GM12878 (cell line): ENCODE data around the gene UPP2. TPM values are rescaled to one million over a fixed set of nuclear protein-coding genes. Genes with fewer than 3 reads are reported as not detected.

Experiments used
- ATAC-seq: fragments of 200-7000 bp; cut with Tn5 transposase; 3 replicates; pipeline ENCODE4 v1.9.1; 2020; ENCODE audit warnings: mild to moderate bottlenecking, moderate library complexity
- BruUV-seq: library from RNA; stranded (reverse); fragments of 400-500 nt; replicated peaks from 2 replicates; lab custom pipeline; 2021; lab: Mats Ljungman, UMichigan
- CTCF ChIA-PET: fragments of 300-600 bp; sonication (Branson Sonifier 250); formaldehyde crosslinking; extraction: SDS; loops from one replicate; lab custom pipeline; 2021; ENCODE audit warnings: inconsistent platforms; lab: Yijun Ruan, JAX
- POLR2A ChIA-PET: fragments of 350-600 bp; formaldehyde crosslinking; extraction: SDS; loops from one replicate; lab custom pipeline; 2021; ENCODE audit warnings: inconsistent platforms; lab: Charles Lee
- RAD21 ChIA-PET: fragments of 300-600 bp; sonication (Branson Sonifier 250); formaldehyde crosslinking; loops from one replicate; lab custom pipeline; 2023; ENCODE audit warnings: antibody characterized with exemption; ENCODE audit not compliant: unreplicated experiment; lab: Charles Lee
- SMC1A ChIA-PET: fragments of 300-600 bp; sonication (Branson Sonifier 250); formaldehyde crosslinking; loops from one replicate; lab custom pipeline; 2023; ENCODE audit not compliant: unreplicated experiment, uncharacterized antibody; lab: Charles Lee
- DNase-seq: peaks from one replicate; pipeline ENCODE4 v3.0.0-alpha.2; 2011; ENCODE audit warnings: low read depth, low spot score
- FAIRE-seq: peaks from 3 replicates; lab custom pipeline; 2011; peaks lifted over from hg19 to GRCh38; lab: Jason Lieb, UNC
- H2AFZ ChIP-seq: 2 replicates; pipeline ENCODE4 v1.6.0; 2011; ENCODE audit warnings: low read depth, low read length, control low read depth; ENCODE audit not compliant: control insufficient read depth
- H3K27ac ChIP-seq: 2 replicates; pipeline ENCODE4 v1.5.1; 2011; ENCODE audit warnings: control low read depth; ENCODE audit not compliant: control insufficient read depth, insufficient read depth
- H3K27me3 ChIP-seq, 2 experiments: replicated peaks in 1 of 2; 2 replicates each; pipeline versions ENCODE4 v1.6.0 to v1.6.1; 2011; ENCODE audit warnings: low read length in 1 of 2; ENCODE audit not compliant: control insufficient read depth in 2 of 2, insufficient read depth in 2 of 2
- H3K36me3 ChIP-seq, 2 experiments: 2 replicates each; pipeline ENCODE4 v1.5.1; 2011; ENCODE audit warnings: low read length in 1 of 2; ENCODE audit not compliant: control insufficient read depth in 2 of 2, insufficient read depth in 2 of 2
- H3K4me1 ChIP-seq: 2 replicates; pipeline ENCODE4 v1.6.1; 2011; ENCODE audit warnings: mild to moderate bottlenecking, low read length, moderate library complexity, mixed read lengths; ENCODE audit not compliant: control insufficient read depth, insufficient read depth
- H3K4me2 ChIP-seq: 2 replicates; pipeline ENCODE4 v1.6.0; 2011; ENCODE audit warnings: control low read depth; ENCODE audit not compliant: control insufficient read depth, insufficient read depth
- H3K4me3 ChIP-seq: fragments of 200-600 bp; sonication (generic); 2 replicates; pipeline ENCODE4 v1.5.1; 2016
- H3K79me2 ChIP-seq: 2 replicates; pipeline ENCODE4 v1.6.0; 2011; ENCODE audit warnings: low read length; ENCODE audit not compliant: control insufficient read depth, insufficient read depth
- H3K9ac ChIP-seq: 2 replicates; pipeline ENCODE4 v1.8.0; 2011; ENCODE audit warnings: low read length, control low read depth, mixed read lengths; ENCODE audit not compliant: control insufficient read depth, insufficient read depth
- H3K9me3 ChIP-seq: replicated peaks from 3 replicates; pipeline ENCODE4 v1.5.1; 2011; ENCODE audit warnings: mild to moderate bottlenecking, low read length; ENCODE audit not compliant: control insufficient read depth, insufficient read depth
- H4K20me1 ChIP-seq: 2 replicates; pipeline ENCODE4 v1.6.0; 2011; ENCODE audit not compliant: control insufficient read depth, insufficient read depth
- ATF7 ChIP-seq: fragments of 450-650 bp; IDR thresholded peaks from 2 replicates; pipeline ENCODE4 v1.6.1; 2016; ENCODE audit warnings: low read depth, mild to moderate bottlenecking
- FOXK2 ChIP-seq: fragments of 450-650 bp; IDR thresholded peaks from 2 replicates; pipeline ENCODE4 v1.6.1; 2017; ENCODE audit warnings: mild to moderate bottlenecking, moderate library complexity
- JUNB ChIP-seq: IDR thresholded peaks from 2 replicates; pipeline ENCODE4 v1.6.1; 2016; ENCODE audit warnings: antibody characterized with exemption, mild to moderate bottlenecking
- LARP7 ChIP-seq: fragments of 450-650 bp; IDR thresholded peaks from 2 replicates; pipeline ENCODE4 v1.6.1; 2017; ENCODE audit warnings: mild to moderate bottlenecking
- MEF2B ChIP-seq: fragments of 450-650 bp; IDR thresholded peaks from 2 replicates; pipeline ENCODE4 v1.6.1; 2018; ENCODE audit warnings: mild to moderate bottlenecking, moderate library complexity; ENCODE audit not compliant: partially characterized antibody, poor library complexity, severe bottlenecking
- MLLT1 ChIP-seq: fragments of 450-650 bp; IDR thresholded peaks from 2 replicates; pipeline ENCODE4 v1.6.1; 2016; ENCODE audit warnings: mild to moderate bottlenecking
- NBN ChIP-seq: fragments of 450-650 bp; IDR thresholded peaks from 2 replicates; pipeline ENCODE4 v1.6.1; 2016
- RBBP5 ChIP-seq: fragments of 200-600 bp; sonication (generic); conservative IDR thresholded peaks from 2 replicates; pipeline ENCODE4 v1.6.1; 2016
- SIN3A ChIP-seq: IDR thresholded peaks from 2 replicates; pipeline ENCODE4 v1.6.1; 2012; ENCODE audit warnings: low read depth, low read length, improper control_type of control experiment
- SIX5 ChIP-seq: IDR thresholded peaks from 2 replicates; pipeline ENCODE4 v1.6.1; 2011; ENCODE audit warnings: mild to moderate bottlenecking, low read depth, low read length, moderate library complexity; ENCODE audit not compliant: severe bottlenecking
- SKIL ChIP-seq: fragments of 450-650 bp; IDR thresholded peaks from 2 replicates; pipeline ENCODE4 v1.6.1; 2017; ENCODE audit warnings: mild to moderate bottlenecking, low read depth, inconsistent platforms; ENCODE audit not compliant: poor library complexity, severe bottlenecking
- STAT3 ChIP-seq: IDR thresholded peaks from 2 replicates; pipeline ENCODE4 v1.6.1; 2011; ENCODE audit warnings: low read depth, low read length, improper control_type of control experiment
- TAF1 ChIP-seq: IDR thresholded peaks from 2 replicates; pipeline ENCODE4 v1.6.1; 2011; ENCODE audit warnings: mild to moderate bottlenecking, low read depth, low read length, borderline replicate concordance
- USF1 ChIP-seq: IDR thresholded peaks from 2 replicates; pipeline ENCODE4 v1.6.1; 2011; ENCODE audit warnings: borderline replicate concordance, low read depth, mild to moderate bottlenecking, moderate library complexity, mixed read lengths, low read length; ENCODE audit not compliant: insufficient read depth; ENCODE audit errors: extremely low read length
- YY1 ChIP-seq: IDR thresholded peaks from 2 replicates; pipeline ENCODE4 v1.6.1; 2011; ENCODE audit warnings: low read depth, mild to moderate bottlenecking, low read length
- ZNF384 ChIP-seq: IDR thresholded peaks from 2 replicates; pipeline ENCODE4 v1.6.1; 2012; ENCODE audit warnings: low read depth, mild to moderate bottlenecking, low read length, improper control_type of control experiment, borderline replicate concordance
- ZNF622 ChIP-seq: fragments of 450-650 bp; IDR thresholded peaks from 2 replicates; pipeline ENCODE4 v1.6.1; 2017; ENCODE audit warnings: mild to moderate bottlenecking, inconsistent platforms
- WGBS: methylation state at CpG from one replicate; pipeline ENCODE4 v1.1.6; 2016; ENCODE audit warnings: low lambda C conversion rate; ENCODE audit not compliant: insufficient replicate concordance, insufficient coverage; ENCODE audit errors: missing lambda C conversion rate; 5-methylcytosine and 5-hydroxymethylcytosine counted together
- in situ Hi-C: fragments of 300-500 bp; cut with MboI; formaldehyde crosslinking; loops from 9 replicates; pipeline ENCODE4 v1.14.3; 2018; ENCODE audit warnings: mixed read lengths
- intact Hi-C: fragments of 100-400 bp; cut with micrococcal nuclease; formaldehyde crosslinking; loops from one replicate; pipeline ENCODE4 v1.14.2; 2022; ENCODE audit not compliant: unreplicated experiment
- polyA plus RNA-seq, 11 experiments: library from polyadenylated mRNA; depleted of rRNA in 4 of 11; unstranded in 6 of 11; stranded (reverse) in 5 of 11; fragments of >200 nt; fragmentation: Nextera tagmentation in 4 of 11; fragmentation: Illumina TruSeq in 1 of 11; extraction: Ambion mirVana in 4 of 11; extraction: Trizol in 1 of 11; gene quantifications; 1 replicate in 1 of 11; 2 replicates in 10 of 11; pipeline versions ENCODE4 v1.2.1 to v1.2.3, GENCODE V29; 2011 to 2016; ENCODE audit warnings: inconsistent platforms in 2 of 11, missing spikeins in 2 of 11, low read depth in 1 of 11
- total RNA-seq, 4 experiments: library from RNA; depleted of rRNA in 3 of 4; stranded (reverse); fragments of >200 nt in 3 of 4; fragmentation: Illumina TruSeq in 1 of 4; extraction: Trizol in 1 of 4; gene quantifications; 2 replicates each; pipeline versions ENCODE4 v1.2.1 to v1.2.3, GENCODE V29; 2013 to 2021
- TF ChIP-seq, protein P1 (sequence below): fragments of 150-350 bp; IDR thresholded peaks from 2 replicates; pipeline ENCODE4 v1.6.1; 2016; ENCODE audit warnings: low read depth, low read length

UPP2 gene
- total and polyA plus RNA-seq, 10 of the 15 experiments (the other 5 are each of a cell fraction or from before 2014, with no cell fraction given): not detected

DNA sequence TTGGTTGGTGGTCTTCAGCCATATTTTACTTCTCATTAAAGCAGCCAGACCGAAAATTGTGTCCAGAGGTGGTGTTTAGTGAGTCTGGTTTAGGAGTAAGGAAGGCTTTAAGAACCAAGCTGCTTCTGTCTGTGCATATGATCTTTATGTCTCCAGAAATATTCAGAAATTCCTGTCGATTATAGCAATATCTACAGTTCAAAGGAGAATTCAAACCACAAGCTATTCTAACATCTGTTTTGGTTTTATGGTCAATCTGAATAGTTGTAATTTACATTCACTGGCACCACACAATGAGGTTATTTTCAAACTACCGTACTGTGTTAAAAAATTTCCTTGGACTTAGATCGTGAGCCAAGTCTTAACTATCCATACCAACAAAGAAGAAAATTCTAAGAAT lies 11.3 kb downstream of the UPP2 start:
- no peak overlapping the region for H3K27ac ChIP-seq
- TF ChIP-seq STAT3 (no peak), MLLT1 (no peak), JUNB (no peak), YY1 (no peak), USF1 (no peak), ZNF622 (no peak), SIX5 (no peak), TAF1 (no peak), SIN3A (no peak), NBN (no peak), ZNF384 (no peak), SKIL (no peak), RBBP5 (no peak), LARP7 (no peak), MEF2B (no peak), ATF7 (no peak), FOXK2 (no peak)
- TF ChIP-seq, protein P1, sequence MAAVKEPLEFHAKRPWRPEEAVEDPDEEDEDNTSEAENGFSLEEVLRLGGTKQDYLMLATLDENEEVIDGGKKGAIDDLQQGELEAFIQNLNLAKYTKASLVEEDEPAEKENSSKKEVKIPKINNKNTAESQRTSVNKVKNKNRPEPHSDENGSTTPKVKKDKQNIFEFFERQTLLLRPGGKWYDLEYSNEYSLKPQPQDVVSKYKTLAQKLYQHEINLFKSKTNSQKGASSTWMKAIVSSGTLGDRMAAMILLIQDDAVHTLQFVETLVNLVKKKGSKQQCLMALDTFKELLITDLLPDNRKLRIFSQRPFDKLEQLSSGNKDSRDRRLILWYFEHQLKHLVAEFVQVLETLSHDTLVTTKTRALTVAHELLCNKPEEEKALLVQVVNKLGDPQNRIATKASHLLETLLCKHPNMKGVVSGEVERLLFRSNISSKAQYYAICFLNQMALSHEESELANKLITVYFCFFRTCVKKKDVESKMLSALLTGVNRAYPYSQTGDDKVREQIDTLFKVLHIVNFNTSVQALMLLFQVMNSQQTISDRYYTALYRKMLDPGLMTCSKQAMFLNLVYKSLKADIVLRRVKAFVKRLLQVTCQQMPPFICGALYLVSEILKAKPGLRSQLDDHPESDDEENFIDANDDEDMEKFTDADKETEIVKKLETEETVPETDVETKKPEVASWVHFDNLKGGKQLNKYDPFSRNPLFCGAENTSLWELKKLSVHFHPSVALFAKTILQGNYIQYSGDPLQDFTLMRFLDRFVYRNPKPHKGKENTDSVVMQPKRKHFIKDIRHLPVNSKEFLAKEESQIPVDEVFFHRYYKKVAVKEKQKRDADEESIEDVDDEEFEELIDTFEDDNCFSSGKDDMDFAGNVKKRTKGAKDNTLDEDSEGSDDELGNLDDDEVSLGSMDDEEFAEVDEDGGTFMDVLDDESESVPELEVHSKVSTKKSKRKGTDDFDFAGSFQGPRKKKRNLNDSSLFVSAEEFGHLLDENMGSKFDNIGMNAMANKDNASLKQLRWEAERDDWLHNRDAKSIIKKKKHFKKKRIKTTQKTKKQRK: no peak
- TF ChIP-seq, all 136 proteins: peak for 0
- intact Hi-C loops: no loop called here
- no peak overlapping the region for H3K4me3 ChIP-seq
- no peaks in the 10 kb centered on the region for H3K79me2 ChIP-seq
- no peaks in the 10 kb centered on the region for H3K9me3 ChIP-seq
- SMC1A ChIA-PET: no interaction called here
- BruUV-seq: no TSS peak
- H3K9ac ChIP-seq: no peak overlapping the region
- H2AFZ ChIP-seq: no peak overlapping the region
- no peak for FAIRE-seq
- no peaks in the 10 kb centered on the region for H4K20me1 ChIP-seq
- H3K4me1 ChIP-seq: no peaks in the 10 kb centered on the region
- H3K4me2 ChIP-seq: no peak overlapping the region
- in situ Hi-C loops: no loop called here
- RAD21 ChIA-PET: no interaction called here
- ATAC-seq: no peak
- H3K27me3 ChIP-seq: no peaks in the 10 kb centered on the region; a peak in 1 of 4 replicates
- no peaks in the 10 kb centered on the region for H3K36me3 ChIP-seq
- 37% methylated on average over 4 of the region's 4 CpGs for WGBS
- POLR2A ChIA-PET: no interaction called here
- no peak for DNase-seq
- CTCF ChIA-PET: no interaction called here
